ENCODE results near the gene PDIA6. TPM values are rescaled to one million over a fixed set of nuclear protein-coding genes. Genes with fewer than 3 reads are reported as not detected.

The PDIA6 gene
- total RNA-seq, 4 donors from 2014 or later, result 86.9 to 146 (median 114) TPM

DNA sequence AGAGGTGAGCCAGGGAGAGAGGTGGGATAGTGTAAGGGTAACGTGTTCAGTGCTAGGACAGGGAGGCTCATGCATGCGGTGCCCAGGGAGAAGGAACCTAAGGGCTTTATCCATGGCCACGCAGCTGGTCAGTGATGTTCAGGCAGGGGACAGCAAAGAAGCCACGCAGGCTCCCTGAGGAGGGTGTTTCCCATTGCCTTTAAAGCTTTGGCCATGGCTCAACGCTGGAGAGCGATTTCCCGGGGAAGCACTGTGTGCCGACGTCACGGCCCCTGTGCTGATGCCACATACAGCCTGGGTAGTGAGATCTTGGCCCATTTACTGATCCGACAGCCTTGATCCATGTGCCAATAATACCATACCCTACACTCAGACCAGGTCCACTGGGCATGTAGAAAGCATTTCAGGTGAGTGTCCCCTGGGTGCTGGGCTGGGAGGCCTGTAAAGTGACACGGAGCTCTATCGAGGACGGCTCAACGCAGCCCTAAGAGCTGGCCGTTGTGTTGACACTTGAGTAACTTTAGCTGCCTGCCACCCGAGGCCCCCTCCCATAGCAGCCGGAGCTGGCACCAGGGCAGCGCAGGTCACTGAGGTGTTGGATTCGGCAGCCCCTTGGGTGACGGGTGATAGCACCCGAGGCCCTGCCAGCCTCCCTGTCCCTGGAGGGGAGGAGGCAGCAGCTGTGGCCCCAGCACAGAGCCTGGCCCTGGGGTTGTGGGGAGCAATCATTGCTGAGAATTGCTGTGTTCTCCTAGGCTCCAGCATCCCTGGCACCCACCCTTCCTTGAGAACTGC is 41.4 kb downstream of the PDIA6 start:
- ATAC-seq (ENCODE audit: low FRiP score) (no peak), DNase-seq (ENCODE audit: low spot score) (no peak)
- TF ChIP-seq, protein P1, sequence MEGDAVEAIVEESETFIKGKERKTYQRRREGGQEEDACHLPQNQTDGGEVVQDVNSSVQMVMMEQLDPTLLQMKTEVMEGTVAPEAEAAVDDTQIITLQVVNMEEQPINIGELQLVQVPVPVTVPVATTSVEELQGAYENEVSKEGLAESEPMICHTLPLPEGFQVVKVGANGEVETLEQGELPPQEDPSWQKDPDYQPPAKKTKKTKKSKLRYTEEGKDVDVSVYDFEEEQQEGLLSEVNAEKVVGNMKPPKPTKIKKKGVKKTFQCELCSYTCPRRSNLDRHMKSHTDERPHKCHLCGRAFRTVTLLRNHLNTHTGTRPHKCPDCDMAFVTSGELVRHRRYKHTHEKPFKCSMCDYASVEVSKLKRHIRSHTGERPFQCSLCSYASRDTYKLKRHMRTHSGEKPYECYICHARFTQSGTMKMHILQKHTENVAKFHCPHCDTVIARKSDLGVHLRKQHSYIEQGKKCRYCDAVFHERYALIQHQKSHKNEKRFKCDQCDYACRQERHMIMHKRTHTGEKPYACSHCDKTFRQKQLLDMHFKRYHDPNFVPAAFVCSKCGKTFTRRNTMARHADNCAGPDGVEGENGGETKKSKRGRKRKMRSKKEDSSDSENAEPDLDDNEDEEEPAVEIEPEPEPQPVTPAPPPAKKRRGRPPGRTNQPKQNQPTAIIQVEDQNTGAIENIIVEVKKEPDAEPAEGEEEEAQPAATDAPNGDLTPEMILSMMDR (IDR thresholded peaks at IDR 0.05), result no peak

DNA sequence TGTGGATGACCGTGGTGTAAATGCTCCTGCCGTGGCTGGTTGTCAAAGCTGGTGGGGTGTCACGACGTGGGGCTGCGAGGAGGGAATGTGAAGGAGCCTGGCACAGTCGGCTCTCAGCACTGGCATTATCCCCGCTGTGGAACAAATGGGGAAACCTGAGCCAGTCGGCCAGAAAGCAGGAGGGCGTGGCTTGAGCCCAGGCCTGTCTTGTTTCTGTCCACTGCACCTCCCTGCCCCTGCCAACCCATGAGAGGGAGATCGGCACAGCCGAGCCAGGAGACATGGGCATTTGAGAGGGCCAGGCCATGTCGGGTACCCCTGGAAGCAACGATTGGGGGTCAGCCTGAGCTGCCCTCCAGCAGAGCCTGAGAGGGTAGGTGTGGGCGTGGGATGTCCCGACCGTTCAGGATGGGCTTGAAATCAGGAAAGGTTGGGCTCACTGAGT is 44.5 kb downstream of the PDIA6 start:
- DNase-seq (ENCODE audit: low spot score), result no peak
- no peak for ATAC-seq (ENCODE audit: low FRiP score)
- TF ChIP-seq, protein P1 (IDR thresholded peaks at IDR 0.05), result no peak

DNA sequence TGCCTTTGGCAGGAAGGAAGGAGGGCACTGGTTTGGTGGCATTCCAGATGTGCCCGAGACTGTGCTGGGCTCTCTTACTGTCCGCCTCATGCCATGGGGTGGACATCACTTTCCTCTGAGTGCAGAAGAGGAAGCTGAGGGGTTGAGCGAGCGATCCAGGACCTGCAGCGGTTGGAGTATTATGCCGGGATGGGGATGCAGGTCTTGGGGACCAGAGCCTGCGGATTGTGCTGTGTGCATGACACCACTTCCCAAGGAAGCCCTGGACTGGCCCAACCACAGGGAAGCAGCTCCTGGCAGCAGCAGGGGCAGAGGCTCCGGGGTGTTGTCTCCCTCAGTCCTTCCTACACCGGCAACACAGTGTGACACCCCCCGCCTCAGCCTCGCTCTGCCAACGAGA is 46.7 kb downstream of the PDIA6 start:
- DNase-seq (ENCODE audit: low spot score), result no peak
- TF ChIP-seq, protein P1 (IDR thresholded peaks at IDR 0.05), result no peak
- ATAC-seq (ENCODE audit: low FRiP score), result no peak

DNA sequence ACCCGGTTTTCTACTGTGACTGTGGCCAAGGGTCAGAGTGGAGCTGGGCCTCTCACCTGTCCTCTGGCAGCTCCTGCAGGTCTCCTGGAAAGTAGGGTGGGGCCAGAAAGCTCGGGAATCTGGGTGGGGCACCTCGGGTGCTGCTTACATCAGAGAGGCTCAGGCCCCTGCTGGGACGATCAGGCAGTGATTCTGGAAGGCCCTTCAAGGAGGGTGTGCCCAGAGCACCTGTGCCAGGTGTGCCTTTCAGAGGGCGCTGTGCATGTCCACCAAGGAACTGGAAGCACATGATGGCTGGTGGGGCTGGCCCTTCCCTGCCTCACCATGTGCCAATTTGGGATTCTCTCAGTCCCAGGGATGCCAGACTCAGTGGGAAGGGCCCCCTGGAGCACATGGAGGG is 47.1 kb downstream of the PDIA6 start:
- ATAC-seq (ENCODE audit: low FRiP score) (no peak), DNase-seq (ENCODE audit: low spot score) (no peak)
- TF ChIP-seq, protein P1 (IDR thresholded peaks at IDR 0.05), result no peak

DNA sequence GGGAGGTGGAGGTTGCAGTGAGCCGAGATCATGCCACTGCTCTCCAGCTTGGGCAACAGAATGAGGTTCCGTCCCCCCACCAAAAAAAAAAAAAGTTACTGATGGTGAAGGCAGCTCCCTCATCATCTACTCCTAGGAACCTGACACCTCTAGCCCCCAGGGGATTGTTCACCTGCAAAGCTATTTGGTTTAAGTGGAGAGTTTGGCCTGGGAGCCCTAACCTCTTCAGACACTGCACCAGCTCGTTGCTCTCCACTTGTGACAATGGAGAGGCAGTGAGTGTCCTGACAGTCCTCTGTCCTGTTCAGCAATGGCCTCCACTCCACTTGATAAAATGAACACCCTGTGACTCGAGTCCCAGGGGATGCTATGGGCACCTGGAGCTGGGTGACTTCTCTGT is 47.7 kb downstream of the PDIA6 start:
- TF ChIP-seq, protein P1 (IDR thresholded peaks at IDR 0.05), result no peak
- DNase-seq (ENCODE audit: low spot score), result no peak
- no peak for ATAC-seq (ENCODE audit: low FRiP score)

DNA sequence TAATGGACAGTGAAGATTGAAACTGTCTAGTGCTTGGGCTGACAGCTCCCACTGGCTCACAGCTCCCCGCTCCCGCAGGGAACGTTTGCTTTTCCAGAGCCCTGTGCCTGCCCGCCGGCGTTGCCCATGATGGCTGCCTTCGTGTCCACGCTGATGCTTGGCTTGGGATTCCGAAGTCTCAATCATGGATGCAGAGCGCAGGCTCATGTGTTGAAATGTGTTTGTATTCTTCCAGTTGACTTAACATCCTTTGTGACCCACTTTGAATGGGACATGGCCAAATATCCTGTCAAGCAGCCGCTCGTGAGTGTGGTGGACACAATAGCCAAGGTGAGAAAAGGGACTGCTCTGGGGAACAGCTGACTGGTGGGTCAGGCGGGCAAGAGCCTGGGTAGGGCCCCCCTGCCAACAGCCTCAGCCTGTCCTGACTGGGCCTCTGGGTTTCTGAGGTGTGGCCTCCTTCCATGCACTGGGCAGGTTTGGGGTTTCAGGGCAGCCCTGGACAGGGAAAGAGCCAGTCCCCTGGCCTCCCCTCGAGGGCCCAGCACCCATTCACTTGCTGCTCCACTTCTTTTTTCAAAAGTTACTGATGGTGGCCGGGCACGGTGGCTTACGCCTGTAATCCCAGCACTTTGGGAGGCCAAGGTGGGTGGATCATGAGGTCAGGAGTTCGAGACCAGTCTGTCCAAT is 48.3 kb downstream of the PDIA6 start:
- TF ChIP-seq, protein P1 (IDR thresholded peaks at IDR 0.05), result no peak
- no peak for DNase-seq (ENCODE audit: low spot score)
- no peak for ATAC-seq (ENCODE audit: low FRiP score)

DNA sequence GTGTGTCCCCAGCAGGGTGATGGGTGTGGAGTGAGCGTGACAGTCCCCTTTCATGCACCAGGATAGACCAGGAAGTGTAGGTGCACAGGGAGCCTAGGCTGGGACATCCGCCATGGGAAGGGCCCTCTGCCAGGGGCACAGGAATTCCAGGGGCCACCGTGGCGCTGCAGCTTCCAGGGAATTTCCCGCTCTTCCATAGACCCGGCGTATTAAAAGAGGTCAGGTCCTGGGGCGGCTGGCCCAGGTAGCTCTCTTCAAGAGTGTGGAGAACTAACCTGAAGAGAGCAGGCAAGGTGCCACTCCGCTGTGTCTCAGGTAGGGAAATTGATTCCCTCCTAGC is 49.2 kb downstream of the PDIA6 start:
- ATAC-seq (ENCODE audit: low FRiP score) (no peak), DNase-seq (ENCODE audit: low spot score) (no peak)
- TF ChIP-seq, protein P1 (IDR thresholded peaks at IDR 0.05), result no peak
